ENCODE data around the gene TEX13C.
"Not testable (repeated sequence)": the region's sequence is repeated elsewhere in the genome, so short reads cannot be mapped to it uniquely, and the experiment has no call there.

Gene TEX13C

GRCh38 chrX:125319646-125320521, at the start of gene TEX13C:
TSS of gene TEX13C (plus strand) at chrX:125319871. CDS start at chrX:125320120, 249 bp downstream.
- DNase-seq (ENCODE audit: low spot score): no peak

GRCh38 chrX:125287282-125287681, 32.4 kb upstream of the TEX13C start:
- DNase-seq (ENCODE audit: low spot score): no peak

GRCh38 chrX:125288343-125288742, 31.3 kb upstream of the TEX13C start:
- DNase-seq (ENCODE audit: low spot score): no peak

- DNase-seq (ENCODE audit: low spot score): peak; percentile 29
These were observed 30.5 kb upstream of the TEX13C start for GRCh38 chrX:125289209-125289608.

GRCh38 chrX:125289920-125290319, 29.8 kb upstream of the TEX13C start:
- no peak for DNase-seq (ENCODE audit: low spot score)

GRCh38 chrX:125291124-125291523, 28.5 kb upstream of the TEX13C start:
- DNase-seq (ENCODE audit: low spot score): no peak

GRCh38 chrX:125293850-125294780, 25.6 kb upstream of the TEX13C start:
- DNase-seq (ENCODE audit: low spot score): no peak

- no peak for DNase-seq (ENCODE audit: low spot score)
These were observed 24.3 kb upstream of the TEX13C start for GRCh38 chrX:125295337-125295736.

GRCh38 chrX:125298871-125299270, 20.8 kb upstream of the TEX13C start:
- no peak for DNase-seq (ENCODE audit: low spot score)

GRCh38 chrX:125306335-125306866, 13.3 kb upstream of the TEX13C start:
- DNase-seq (ENCODE audit: low spot score): no peak

GRCh38 chrX:125308653-125309052, 11.0 kb upstream of the TEX13C start:
- no peak for DNase-seq (ENCODE audit: low spot score)

- DNase-seq (ENCODE audit: low spot score): not testable (repeated sequence)
These were observed 505 bp upstream of the TEX13C start for GRCh38 chrX:125319166-125319565.

GRCh38 chrX:125322431-125322830, 2.8 kb downstream of the TEX13C start:
- DNase-seq (ENCODE audit: low spot score): no peak

- no peak for DNase-seq (ENCODE audit: low spot score)
These were observed 6.9 kb downstream of the TEX13C start for GRCh38 chrX:125326599-125326998.

GRCh38 chrX:125327891-125328290, 8.2 kb downstream of the TEX13C start:
- DNase-seq (ENCODE audit: low spot score): no peak

- no peak for DNase-seq (ENCODE audit: low spot score)
These were observed 13.9 kb downstream of the TEX13C start for GRCh38 chrX:125333583-125333982.

- no peak for DNase-seq (ENCODE audit: low spot score)
These were observed 20.8 kb downstream of the TEX13C start for GRCh38 chrX:125340490-125340889.

GRCh38 chrX:125374169-125374568, 54.5 kb downstream of the TEX13C start:
- DNase-seq (ENCODE audit: low spot score): no peak

Measured in LoVo (cell line).